ENCODE results near the gene ACTBL2. TPM values are rescaled to one million over a fixed set of nuclear protein-coding genes. Genes with fewer than 3 reads are reported as not detected.

ACTBL2 gene
- total RNA-seq (not detected), polyA plus RNA-seq (not detected)
- long read RNA-seq, donor 1, result 0 reads
- long read RNA-seq, donor 2, result 0 reads
- long read RNA-seq, donor 3, result 0 reads
- long read RNA-seq, donor 4, result 0 reads
- long read RNA-seq, donor 5, result 0 reads
- long read RNA-seq, donor 6, result 0 reads
- long read RNA-seq, donor 7, result 0 reads
- long read RNA-seq, donor 8, partial matches to known transcripts, result 0 of 1 reads
- long read RNA-seq, donor 8, other reads (novel, unspliced or antisense), result 0 of 1 reads
- long read RNA-seq, donor 9, result 0 reads
- long read RNA-seq, donor 10, result 0 reads

DNA sequence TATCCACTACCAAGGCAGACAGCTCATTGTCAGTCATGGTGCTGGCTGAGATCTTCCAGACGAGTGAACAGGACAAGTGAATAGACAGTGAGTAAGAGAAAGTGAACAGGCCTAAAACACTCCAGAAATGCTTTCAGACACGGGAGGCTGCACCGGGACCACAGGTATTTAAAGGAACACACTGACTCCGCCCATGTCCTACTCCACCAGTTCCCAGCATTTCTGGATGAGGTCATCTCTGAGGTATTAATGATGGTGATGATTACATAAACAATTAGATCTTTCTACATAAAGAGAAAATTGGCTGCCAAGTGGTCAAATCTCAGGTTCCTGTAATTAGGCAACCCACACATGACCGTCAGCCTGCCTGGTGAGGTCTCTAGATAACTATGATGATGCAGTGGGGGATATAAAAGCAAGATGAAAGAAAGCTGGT lies at the start of gene ACTBL2:
TSS of gene ACTBL2 (minus strand) at position 141 of the 436 bp plus-strand sequence. CDS start at position 37, 104 bp downstream.
- H3K27ac ChIP-seq, result no peak within 1 kb of the TSS
- 83 to 90% (median 87%) methylated on average over 5 of the region's 5 CpGs for WGBS, 4 donors
- H3K4me1 ChIP-seq (replicated peaks in 1 of 2), result no peaks in the 10 kb centered on the region
- H3K4me3 ChIP-seq, result no peak within 1 kb of the TSS
- H3K27me3 ChIP-seq, result no peaks in the 10 kb centered on the region
- TF ChIP-seq, protein P1, sequence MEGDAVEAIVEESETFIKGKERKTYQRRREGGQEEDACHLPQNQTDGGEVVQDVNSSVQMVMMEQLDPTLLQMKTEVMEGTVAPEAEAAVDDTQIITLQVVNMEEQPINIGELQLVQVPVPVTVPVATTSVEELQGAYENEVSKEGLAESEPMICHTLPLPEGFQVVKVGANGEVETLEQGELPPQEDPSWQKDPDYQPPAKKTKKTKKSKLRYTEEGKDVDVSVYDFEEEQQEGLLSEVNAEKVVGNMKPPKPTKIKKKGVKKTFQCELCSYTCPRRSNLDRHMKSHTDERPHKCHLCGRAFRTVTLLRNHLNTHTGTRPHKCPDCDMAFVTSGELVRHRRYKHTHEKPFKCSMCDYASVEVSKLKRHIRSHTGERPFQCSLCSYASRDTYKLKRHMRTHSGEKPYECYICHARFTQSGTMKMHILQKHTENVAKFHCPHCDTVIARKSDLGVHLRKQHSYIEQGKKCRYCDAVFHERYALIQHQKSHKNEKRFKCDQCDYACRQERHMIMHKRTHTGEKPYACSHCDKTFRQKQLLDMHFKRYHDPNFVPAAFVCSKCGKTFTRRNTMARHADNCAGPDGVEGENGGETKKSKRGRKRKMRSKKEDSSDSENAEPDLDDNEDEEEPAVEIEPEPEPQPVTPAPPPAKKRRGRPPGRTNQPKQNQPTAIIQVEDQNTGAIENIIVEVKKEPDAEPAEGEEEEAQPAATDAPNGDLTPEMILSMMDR (IDR thresholded peaks at IDR 0.05), result no peak
- TF ChIP-seq POLR2A (IDR thresholded peaks at IDR 0.05), result no peak
- no peak for DNase-seq
- intact Hi-C loops (cut with DNase I), result no loop called here
- H3K9me3 ChIP-seq (replicated peaks in 1 of 3), result no peaks in the 10 kb centered on the region
- no peaks in the 10 kb centered on the region for H3K36me3 ChIP-seq (replicated peaks in 1 of 2)

DNA sequence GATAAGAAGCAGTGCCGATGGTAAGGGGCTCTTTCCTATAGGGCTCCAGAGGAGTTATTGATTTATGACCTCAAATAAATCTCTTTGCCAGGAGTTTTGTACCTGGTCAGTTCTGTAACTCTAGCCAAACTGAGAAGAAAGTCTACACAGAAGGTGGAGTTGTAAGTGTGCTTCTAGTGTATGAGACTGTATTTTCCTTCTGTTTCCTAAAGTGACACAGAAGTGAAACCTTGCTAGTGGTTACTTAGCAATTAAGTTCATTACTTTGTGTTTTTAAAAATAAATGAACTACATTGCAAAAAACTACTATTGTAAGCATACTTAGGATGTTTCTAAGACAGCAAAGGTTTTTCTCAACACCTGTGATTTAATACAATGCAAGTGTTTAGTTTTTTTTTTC lies 48.7 kb upstream of the ACTBL2 start:
- Histone ChIP-seq H3K36me3 (replicated peaks in 1 of 2) (no peaks in the 10 kb centered on the region), H3K27me3 (no peaks in the 10 kb centered on the region), H3K4me3 (no peak overlapping the region), H3K4me1 (replicated peaks in 1 of 2) (no peaks in the 10 kb centered on the region), H3K9me3 (replicated peaks in 1 of 3) (no peaks in the 10 kb centered on the region), H3K27ac (no peak overlapping the region)
- intact Hi-C loops (cut with DNase I), result no loop called here
- no peak for DNase-seq
- TF ChIP-seq, protein P1 (IDR thresholded peaks at IDR 0.05), result no peak
- no peak for TF ChIP-seq POLR2A (IDR thresholded peaks at IDR 0.05)
- WGBS, 4 donors, result 82 to 96% (median 90%) methylated on average over 1 of the region's 1 CpG

DNA sequence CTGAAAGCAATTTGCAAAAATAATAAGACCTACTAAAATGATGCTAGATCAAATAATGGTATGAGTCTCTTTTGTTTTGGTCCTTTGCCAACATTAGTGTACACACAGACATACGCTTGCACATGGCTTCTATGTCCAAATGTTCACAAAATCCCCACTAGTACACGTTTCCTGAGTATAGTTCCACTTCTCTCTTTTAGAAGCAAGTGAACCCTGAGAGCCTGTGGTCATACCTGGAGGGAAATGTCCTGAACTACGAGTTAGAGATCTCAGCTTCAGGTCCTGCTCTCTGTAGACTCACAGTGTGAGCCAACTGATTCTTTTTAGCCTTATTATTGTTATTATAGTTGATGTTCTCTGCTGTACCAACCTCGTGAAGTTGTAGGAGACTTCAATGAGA lies 47.3 kb upstream of the ACTBL2 start:
- no peaks in the 10 kb centered on the region for H3K4me1 ChIP-seq (replicated peaks in 1 of 2)
- TF ChIP-seq, protein P1 (IDR thresholded peaks at IDR 0.05), result no peak
- no peak for TF ChIP-seq POLR2A (IDR thresholded peaks at IDR 0.05)
- H3K4me3 ChIP-seq, result no peak overlapping the region
- no peaks in the 10 kb centered on the region for H3K9me3 ChIP-seq (replicated peaks in 1 of 3)
- H3K27me3 ChIP-seq, result no peaks in the 10 kb centered on the region
- H3K27ac ChIP-seq, result no peak overlapping the region
- DNase-seq, result no peak
- 72 to 78% (median 76%) methylated on average over 4 of the region's 4 CpGs for WGBS, 4 donors
- intact Hi-C loops (cut with DNase I), result no loop called here
- no peaks in the 10 kb centered on the region for H3K36me3 ChIP-seq (replicated peaks in 1 of 2)

DNA sequence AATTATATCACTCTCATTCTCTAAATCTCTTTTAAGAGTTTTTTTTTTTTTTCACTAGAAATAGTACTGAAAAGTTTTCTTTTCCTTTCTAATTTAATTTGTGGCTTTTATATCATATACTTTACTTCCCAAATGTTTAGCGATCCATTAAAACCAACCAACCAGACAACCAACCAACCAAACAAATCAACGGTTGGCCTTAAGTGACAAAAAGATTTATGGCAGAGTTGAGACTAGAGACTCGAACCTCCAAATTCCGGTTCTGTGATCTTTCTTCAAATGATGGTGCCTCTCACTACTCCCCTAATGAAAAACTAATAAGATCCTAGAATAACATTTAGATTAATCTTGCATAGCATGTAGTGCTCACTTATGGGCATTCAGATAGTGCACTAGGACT lies 45.3 kb upstream of the ACTBL2 start:
- 59 to 85% (median 83%) methylated on average over 4 of the region's 4 CpGs for WGBS, 4 donors
- H3K9me3 ChIP-seq (replicated peaks in 1 of 3), result no peaks in the 10 kb centered on the region
- TF ChIP-seq POLR2A (IDR thresholded peaks at IDR 0.05), result no peak
- TF ChIP-seq, protein P1 (IDR thresholded peaks at IDR 0.05), result no peak
- no peaks in the 10 kb centered on the region for H3K36me3 ChIP-seq (replicated peaks in 1 of 2)
- intact Hi-C loops (cut with DNase I), result no loop called here
- H3K27ac ChIP-seq, result no peak overlapping the region
- no peak for DNase-seq
- no peaks in the 10 kb centered on the region for H3K27me3 ChIP-seq
- no peaks in the 10 kb centered on the region for H3K4me1 ChIP-seq (replicated peaks in 1 of 2)
- H3K4me3 ChIP-seq, result no peak overlapping the region
